HG03342 (cell line): ENCODE measurements around the gene EMCN.
"Not testable (repeated sequence)": the region's sequence is repeated elsewhere in the genome, so short reads cannot be mapped to it uniquely, and the experiment has no call there.

ENCODE experiments used
- ATAC-seq: cut with Tn5 transposase; IDR thresholded peaks from one replicate; pipeline ENCODE4 v1.9.1; 2021; ENCODE audit warnings: mild to moderate bottlenecking, moderate library complexity; ENCODE audit not compliant: unreplicated experiment

Gene EMCN, protein sequence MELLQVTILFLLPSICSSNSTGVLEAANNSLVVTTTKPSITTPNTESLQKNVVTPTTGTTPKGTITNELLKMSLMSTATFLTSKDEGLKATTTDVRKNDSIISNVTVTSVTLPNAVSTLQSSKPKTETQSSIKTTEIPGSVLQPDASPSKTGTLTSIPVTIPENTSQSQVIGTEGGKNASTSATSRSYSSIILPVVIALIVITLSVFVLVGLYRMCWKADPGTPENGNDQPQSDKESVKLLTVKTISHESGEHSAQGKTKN

DNA sequence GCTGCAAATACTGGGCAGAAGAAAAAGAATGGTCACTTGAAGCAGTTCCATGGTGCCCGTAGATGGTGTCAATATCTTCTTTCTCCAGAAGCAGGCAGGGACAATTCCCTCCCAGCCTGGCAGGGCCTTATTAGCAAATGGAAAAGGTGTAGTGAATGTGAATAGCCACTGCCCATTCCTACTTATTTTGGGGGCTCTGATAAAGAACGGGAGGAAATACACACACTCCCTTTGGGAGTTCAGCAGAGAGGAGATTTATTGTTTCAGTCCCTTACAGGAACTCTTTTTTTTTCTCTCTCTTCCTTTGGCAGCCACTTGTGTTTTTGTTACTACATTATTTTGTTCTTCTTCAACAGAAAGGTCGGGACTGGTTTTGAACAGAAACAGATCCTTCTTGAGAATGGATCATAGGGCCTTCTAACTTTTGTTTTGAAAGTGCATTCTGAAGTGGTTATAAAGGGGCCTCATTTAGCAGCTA lies at the start of gene EMCN:
Gene EMCN (minus strand): TSS at position 159 of the 478 bp plus-strand sequence. CDS start 108 bp downstream, at position 51.
- ATAC-seq = no peak

DNA sequence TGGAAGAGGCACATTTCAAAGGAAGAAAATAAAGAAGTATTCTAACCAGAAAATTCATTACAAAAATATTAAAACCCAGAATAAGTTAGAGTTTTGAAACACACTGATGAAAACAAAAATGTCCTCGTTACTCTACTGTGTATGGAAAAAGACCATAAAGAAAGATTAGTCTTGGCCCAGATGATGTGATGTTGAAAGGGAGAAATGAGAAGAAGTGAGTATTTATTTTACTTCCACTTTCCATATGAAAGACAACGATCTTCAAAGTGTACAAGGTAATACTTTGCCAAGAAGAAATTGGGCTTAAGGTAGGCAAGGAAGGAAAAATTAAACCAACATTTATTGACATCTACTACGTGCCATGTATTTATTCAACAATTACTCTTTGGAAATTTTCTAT lies 48.6 kb upstream of the EMCN start:
- ATAC-seq = no peak

DNA sequence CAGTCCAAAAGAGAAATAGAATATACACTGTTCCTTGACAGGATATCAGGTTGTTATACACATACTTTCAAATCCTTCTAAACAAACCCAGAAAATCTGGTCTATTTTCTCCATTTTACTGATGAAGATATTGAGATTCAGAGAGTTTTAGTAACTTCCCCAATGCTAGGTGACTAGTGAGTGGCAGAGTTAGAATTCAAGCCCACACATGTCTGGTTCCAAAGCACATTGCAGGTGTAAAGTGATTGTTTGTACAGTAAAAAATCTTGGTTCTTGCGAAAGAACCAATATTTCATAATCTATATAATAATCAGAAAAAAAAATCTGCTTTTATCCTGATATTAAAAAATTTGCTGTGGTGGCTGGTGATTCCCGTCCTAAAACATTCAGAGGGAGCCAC lies 39.5 kb upstream of the EMCN start:
- no peak for ATAC-seq

DNA sequence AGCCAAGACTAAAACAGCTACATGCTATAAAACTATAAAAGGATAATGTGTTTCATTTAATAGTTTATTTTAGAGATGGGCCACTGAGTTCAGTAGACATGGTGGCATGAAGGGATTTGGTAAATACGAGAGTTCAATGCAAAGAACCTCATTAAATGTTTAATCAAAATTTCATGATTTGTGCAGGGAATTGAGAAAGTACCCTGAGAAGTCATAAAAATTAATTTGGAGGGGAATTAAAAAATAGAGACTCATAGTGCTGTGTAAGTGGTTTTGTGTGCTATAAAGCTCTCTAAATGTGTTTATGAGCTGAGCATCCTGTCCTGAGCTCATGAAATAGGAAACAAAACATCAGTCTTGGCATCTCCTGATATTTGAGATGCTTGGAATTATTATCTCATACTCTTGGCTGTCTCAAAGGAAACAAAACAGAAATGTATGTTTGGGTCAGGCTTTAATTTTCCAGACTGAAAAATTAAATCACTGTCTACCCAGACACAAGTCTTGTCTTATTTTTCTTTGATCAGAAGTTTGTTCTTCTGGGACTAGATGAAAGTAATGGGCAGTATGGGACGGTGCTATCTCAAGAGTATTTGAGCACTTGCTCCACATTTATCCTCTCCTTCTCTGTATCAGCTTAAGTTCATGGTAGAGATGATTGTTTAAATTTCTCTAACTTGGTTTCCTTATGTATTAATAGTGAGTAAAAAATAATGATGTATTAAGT lies 38.0 kb upstream of the EMCN start:
- no peak for ATAC-seq

DNA sequence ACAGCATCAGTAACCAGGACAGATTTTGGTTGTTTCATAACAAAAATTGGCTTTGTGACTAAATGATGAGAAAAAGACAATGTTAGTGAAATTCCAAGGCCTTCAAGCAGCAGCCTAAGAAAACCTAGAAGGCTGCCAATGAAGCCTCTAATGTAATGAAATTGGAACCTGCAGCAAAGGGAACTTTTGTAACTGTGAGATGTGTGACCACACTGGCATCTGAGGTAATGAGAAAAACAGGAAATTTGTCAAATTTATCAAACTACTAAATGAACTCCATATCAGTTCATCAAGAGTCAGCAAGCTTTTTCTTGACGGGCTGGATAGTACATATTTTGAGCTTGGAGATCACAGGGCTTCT lies 30.4 kb upstream of the EMCN start:
- no peak for ATAC-seq

DNA sequence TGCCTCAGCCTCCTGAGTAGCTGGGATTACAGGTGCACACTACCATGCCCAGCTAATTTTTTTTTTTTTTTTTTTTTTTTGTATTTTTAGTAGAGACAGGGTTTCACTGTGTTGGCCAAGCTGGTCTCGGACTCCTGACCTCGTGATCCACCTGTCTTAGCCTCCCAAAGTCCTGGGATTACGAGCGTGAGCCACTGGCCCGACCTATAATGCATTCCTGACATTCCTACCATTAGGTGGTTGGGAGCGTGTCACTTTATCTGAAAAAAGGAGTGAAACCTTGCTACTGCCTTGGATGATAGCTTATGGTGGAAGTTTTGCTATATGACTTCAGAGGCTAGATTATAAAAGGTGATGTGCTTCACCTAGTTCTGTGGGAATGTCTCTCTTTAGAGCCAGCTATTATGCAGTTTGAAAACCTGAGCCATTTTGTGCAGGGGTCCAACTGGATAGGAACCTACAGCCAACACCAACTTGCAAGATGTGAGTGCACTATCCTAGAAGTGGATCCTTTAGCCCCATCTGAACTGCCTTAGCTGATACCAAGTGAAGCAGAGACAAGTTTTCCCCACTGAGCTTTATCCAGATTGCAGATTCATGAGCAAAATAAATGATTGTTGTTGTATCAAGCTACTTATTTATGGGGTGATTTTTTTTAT lies 29.8 kb upstream of the EMCN start:
- ATAC-seq = no peak

DNA sequence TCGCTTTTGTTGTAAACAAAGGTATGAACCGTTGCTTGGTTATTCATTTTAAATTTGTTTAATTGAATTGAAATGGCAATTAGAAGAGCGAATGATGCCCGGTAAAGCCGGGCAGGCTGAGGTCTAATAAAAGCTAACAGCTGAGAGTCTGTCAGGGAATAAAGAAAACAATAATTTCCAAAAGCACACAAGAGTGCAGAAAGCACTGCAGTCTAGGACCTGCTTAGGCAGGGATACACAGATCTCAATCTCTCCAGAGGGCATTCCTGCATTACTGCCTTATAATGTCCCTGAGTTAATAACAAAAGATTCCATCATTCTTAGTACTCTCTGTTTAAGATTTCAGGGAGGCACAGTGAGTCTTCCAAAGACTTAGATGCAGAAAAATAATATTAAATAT lies 27.6 kb upstream of the EMCN start:
- no peak for ATAC-seq

DNA sequence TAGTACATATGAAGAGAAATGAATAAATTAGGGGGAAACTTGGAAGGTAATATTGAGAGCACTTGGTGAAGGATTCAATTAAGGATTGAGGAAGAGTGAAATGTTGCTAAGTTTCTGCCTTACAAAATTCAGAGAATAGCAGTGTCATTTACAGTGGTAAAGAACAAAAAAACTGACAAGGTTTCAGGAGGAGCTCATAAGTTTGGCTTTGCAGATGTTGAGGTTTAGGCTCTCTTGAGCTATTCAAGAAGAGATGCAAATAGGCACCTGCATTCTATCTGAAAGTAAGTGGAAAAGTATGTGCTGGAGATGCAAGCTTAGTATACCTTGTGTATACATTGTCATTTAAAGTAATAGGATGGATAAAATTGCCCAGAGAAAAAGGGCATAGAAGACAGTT lies 22.3 kb upstream of the EMCN start:
- no peak for ATAC-seq

DNA sequence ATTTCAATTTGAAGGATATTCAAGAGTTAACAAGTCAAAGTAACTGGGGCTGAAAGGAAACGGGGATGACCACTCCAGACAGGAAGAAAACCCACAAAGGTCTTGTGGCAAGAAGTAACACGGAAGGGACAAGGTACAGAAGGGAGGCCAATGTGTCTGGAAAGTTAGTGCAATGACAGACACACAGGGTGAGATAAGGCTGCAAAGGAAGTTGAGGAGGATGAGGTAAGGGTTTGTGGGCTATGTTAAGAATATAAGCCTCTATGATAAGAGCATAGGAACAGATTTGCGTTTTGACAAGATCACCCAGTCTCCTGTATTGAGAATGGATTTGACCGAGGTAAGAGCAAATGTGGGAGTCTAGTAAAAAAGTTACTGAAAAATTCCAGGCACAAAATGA lies 21.9 kb upstream of the EMCN start:
- no peak for ATAC-seq

DNA sequence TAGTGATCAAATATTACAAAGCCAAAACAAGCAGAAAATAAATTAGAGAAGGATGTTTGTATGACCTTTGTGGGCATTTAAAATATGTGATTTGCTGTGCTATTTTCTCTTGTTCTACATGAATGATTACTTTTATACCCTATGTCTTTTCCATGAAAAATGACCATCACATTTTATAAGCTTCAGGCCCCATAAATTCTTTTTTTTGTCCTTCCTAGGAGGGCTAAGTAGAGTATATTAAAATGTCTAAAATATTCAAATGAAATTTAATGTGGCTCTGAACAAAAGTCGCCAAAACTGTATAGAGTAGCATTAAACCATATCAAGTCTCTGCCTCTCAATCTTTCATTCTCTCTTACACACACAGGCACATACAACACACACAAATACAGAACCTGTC lies 15.9 kb upstream of the EMCN start:
- no peak for ATAC-seq

DNA sequence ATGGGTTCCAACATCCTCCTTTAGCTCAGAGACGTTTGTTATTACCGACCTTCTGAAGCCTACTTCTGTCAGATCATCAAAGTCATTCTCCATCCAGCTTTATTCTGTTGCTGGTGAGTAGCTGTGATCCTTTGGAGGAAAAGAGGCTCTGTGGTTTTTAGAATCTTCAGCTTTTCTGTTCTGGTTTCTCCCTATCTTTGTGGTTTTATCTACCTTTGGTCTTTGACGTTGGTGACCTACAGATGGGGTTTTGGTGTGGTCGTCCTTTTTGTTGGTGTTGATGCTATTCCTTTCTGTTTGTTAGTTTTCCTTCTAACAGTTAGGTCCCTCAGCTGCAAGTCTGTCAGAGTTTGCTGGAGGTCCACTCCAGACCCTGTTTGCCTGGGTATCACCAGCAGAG lies 12.3 kb upstream of the EMCN start:
- not testable (repeated sequence) for ATAC-seq

DNA sequence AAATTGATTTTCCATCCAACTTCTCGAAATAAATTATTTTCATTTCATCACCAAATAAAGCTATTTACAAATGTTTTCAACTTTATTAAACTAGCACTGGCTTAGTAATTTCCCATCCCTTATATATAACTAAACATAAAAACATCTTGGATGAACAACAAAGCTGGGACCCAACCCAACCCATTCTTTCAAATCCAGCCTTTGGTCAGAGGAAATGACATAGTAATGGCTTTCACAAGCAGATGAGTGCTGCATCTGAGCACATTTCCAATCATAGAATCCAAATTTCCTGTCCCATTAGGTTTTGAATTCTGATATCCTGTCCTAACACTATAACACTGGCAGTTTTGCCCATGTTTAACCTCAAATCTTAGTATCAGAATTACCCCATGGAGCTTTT lies 7.9 kb upstream of the EMCN start:
- no peak for ATAC-seq

DNA sequence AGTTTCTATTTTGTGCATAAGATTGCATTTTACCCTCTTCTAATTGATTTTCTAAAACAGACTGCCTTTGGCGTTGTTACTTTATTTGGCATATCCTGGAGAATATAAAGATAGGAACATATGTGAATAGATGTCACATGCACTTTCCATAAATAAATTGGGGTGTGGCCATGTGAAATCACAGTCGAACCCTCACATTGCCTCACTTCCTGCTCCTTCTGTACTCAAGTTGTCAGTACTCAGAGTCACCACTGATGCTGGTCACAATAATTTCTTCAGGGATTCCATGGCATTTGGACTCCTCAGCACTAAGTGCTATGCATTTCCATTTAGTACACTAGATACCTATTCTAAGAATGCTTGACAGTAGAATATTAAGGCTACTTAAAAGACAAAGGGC lies 1.4 kb upstream of the EMCN start:
- no peak for ATAC-seq

DNA sequence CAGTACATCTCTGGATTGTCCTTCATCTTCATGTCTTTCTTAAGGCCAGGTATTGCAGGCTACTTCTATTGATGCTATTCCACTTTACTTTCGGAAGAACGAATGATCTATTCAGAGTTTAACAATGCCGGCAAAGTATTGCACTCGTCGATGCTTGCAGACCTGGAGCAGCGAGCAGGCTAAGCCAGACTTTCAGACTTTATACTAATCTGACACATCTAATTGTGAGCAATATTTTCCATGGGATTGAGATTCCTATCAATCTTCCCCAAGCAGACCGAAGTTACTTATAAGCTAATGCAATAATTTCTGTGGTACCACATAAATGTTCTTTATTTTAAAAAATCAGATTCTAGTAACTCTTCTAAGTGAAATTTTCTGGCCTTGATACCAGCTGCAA lies 1.6 kb downstream of the EMCN start:
- no peak for ATAC-seq

DNA sequence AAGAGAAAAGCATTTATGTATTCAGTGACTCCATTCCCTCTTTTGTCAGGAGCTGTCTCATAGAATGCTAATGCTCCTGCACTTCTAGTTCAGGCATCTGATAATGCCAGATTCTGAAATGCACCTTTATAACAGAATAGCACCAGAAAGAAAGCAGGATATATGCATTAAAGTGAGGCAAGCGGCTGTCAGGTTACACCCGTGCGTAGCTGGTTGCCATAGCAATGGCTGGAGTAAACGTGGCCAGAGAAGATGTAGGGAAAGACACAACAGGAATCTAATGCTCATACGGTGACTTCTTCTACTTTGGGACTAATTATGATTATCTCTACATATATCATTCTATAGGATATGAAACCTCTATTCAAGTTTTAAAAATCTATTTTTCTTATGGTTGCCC lies 5.9 kb downstream of the EMCN start:
- ATAC-seq = no peak

DNA sequence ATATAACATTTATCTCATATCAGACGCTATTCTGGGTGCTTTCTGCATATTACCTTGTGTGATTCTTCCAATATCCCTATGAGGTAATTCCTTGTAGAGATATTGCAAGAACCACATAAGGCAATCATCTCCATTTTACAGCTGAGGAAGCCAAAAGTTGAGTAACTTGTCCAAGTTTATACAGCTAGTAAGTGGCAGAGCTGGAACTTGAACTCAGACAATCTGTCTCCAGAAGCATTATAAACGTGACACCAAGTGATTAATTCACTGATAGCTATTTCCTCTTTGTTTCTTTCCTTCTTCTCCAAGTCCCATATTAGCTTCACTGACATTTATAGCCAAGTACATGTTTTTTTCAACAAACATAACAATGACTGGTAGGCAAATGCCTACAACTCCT lies 7.3 kb downstream of the EMCN start:
- no peak for ATAC-seq

DNA sequence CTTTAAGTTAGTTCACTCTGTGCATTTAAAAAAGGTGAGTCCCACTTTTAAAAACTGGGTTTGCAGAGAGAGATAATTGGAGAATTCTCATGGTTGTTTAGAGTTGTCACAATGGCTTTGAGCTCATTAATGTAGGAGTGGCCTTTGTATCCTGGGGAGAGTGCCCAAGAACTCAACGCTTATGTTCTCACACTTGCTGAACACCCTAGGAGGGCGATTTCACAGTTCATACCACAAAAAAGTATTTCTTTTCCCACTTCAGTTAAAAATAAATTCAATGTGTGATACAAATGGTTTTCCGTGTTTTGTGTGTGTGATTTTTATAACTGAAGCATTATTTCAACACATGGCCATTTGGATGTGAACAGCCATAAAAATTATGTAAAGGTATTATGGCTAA lies 8.4 kb downstream of the EMCN start:
- ATAC-seq = no peak

DNA sequence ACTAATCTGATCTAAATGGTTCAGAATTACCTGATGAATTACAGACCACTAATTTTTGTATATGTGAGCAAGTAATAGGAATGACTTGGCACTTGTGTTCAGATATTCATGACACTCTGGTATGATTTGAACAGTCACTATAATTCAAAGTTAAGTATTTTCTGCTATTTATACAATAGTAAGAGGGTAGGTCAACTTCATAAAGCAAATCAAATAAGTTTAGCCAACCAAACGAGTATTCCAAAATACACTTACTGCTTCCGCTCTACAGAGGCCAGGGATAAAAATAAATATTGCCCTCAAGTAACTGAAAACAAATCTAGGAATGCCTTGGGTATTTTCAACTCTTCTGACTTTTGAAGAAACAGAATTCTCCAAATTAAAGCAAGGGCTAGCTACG lies 9.1 kb downstream of the EMCN start:
- no peak for ATAC-seq

DNA sequence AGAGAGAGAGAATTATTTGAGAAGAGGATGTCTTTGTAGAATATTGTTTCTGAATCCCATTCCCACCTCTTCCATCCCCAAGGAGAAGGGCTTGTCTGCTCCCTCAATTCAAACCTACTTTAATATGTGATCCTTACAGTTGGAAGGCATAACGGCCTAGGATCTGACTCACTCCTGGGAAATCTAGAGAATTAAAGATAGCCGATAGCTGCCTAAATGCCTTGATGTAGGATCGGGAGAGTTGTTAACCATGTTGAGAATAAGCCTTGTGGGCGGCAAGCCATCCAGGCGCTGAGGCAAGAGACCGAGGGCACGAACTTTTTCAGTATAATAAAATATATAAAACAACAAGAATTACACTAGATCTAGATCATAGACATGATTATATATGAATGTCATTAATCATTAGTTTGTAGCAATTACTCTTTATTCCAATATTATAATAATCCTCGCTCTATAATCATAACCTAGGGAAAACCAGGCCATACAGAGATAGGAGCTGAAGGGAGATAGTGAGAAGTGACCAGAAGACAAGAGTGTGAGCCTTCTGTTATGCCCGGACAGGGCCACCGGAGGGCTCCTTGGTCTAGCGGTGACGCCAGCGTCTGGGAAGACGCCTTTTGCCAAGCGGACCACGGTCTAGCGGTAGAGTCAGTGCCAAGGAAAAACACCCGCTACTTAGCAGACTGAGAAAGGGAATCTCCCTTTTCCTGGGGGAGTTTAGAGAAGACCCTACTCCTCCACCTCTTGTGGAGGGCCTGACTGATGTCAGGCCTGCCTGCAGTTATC lies 13.5 kb downstream of the EMCN start:
- ATAC-seq = no peak

DNA sequence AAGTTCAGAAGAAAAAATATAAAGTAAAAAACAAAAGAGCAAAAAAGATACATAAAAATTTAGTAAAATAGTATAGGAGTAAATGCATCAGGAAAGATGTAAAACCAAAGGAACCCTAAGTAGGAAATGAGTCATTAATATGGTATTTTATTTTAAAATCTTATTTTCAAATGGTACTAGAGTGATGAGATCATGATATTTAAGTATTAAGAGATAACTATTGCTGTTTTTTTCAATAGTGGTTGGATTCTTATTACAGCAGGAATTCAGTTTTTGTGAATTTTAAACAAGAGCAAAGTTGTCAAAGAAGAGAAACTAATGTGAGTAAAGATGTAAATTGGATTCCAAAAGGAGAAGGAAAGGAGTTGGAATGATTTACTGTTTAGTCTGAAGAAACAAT lies 20.0 kb downstream of the EMCN start:
- no peak for ATAC-seq

DNA sequence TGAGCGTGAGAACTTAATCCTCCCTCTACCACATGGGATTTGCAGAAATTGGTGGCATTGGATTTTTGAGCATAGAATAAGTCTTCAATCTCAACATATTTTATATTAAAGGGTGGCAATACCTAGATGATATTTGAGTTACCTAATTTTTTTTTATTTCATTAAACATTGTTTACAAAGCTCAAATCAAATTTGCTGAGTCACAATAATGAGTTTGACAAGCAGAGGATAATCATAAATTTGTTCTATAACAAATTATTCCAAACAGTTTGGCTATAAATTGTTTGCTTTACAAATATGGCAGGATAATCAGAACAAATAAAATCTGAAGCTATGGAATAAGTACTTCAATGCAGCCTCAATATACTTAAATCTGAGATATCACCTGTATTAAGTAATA lies 22.7 kb downstream of the EMCN start:
- no peak for ATAC-seq
